GM19452 (cell line): ENCODE measurements around the gene TM9SF1.

Source experiments
- ATAC-seq: cut with Tn5 transposase; IDR thresholded peaks from one replicate; pipeline ENCODE4 v1.9.1; 2021; ENCODE audit not compliant: unreplicated experiment

The TM9SF1 gene

DNA sequence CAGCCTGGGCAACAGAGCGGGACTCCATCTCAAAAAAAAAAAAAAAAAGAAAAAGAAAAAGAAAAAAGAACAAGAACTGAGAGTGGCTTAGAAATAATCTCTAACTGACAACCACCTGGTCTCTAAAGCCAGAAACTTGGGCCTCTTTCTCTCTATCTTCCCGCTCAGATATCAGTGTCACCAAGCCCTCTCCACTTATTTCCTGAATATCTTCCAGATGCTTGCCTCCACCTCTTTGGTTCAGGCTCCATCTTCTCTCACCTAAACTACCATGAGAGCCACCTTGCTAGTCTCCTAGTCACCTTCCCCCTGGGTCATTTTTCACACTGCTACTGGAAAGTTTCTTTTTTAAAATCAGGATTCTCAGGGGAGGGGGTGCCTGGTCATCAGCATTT lies 1.8 kb upstream of the TM9SF1 start:
- no peak for ATAC-seq

DNA sequence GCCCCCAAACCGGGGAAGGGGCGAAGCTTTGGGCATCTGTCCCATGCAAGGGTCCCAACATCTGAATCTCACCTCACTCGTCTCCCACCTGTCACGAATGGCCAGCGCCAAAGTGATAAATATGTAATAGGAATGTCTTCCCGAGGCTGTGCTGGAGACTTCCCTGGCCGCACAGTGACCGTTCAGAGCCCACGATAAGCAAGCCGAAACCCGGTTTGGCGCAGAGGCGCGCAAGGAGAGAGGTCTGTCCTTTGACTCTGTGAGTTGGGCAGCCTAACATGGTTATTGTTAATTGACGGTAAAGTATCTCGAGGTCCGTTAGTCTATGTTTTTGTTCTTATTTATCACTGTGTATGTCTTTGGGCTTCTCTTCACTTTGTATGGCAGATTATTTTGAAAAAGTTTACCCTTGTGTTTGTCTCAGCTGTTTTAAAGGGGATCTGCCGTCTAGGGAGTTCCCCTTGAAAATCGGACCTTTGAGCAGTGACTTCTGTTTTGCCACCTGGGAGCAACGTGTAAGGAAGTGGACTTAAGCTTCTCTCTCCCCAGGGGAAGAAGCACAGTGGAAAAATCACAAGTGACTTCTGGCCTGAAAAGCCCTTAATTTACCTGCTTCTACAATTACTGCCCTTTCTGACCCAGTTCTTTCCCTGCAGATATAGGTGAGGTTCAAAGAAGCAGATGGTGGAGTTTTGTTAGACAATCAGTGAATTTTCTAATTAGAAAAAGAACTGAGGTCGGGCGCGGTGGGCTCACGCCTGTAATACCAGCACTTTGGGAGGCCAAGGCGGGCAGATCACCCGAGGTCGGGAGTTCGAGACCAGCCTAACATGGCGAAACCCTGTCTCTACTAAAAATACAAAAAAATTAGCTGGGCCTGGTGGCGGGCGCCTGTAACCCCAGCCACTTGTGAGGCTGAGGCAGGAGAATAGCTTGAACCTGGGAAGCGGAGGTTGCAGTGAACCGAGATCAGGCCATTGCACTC lies 1.1 kb upstream of the TM9SF1 start:
- peak; percentile 30 for ATAC-seq

DNA sequence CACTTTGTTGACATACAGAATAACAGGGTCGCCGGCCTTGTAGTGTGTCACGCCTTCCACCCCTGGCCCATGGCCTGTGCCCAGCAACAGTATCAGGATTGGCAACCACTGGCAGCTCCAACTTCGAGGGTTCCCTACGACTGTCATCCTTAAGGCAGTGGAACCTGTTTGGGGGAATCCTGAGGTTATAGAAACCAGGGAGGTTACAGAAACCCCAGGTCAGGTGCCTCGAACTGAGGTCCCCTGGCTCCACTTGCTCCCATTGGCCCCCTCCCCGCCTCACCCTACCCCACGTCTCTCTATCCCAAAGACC lies 412 bp downstream of the TM9SF1 start:
- no peak for ATAC-seq

DNA sequence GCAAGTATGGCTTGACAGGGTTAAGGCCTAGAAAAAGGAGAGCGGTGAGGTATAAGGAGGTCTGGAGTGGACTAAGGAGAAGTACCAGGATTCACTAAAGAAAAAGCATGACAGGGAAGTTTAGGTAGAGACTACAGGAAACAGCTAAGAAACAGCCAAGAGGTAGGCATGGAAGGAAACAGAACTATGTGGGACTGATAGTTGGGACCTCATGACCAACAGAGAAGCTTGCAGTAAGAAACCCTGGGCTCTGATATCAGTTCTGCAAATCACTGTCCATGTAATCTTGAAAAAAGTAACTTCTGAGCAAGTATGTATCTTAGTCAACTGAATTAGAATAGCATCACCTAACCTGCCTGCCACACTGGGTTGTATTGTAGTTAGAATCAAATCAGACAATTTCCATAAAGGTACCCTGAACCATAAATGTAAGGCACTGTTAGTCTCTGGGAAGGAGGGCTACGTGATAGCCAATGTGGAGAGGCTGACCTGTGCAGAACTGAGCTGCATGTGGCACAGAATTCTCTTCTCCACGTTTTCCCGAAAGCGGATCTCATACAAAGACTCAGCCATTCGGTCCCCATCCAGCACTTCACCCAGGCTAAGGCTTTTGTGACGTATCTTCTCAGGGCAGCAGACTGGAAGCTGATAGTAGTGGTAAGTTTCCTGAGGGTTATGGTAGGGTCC lies 912 bp downstream of the TM9SF1 start:
- no peak for ATAC-seq

DNA sequence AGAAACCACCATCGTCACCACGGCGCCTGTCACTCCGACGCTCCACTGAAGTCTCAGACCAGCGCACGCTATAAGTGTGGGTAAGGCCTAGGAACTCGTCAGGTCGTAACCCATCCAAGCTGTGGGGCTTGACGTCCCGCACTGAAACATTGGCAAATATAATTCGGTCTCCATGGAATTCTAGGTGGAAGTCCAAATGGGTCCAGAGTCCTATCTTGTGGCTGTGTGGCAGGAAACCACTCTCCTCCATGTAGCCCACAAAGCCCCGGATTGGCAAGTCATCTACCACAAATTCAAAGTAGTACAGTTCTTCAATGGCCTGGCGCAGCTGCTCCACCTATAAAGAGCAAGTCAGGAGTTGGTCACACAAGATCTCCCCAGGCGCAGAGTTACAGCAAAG lies 2.3 kb downstream of the TM9SF1 start:
- ATAC-seq, result no peak

DNA sequence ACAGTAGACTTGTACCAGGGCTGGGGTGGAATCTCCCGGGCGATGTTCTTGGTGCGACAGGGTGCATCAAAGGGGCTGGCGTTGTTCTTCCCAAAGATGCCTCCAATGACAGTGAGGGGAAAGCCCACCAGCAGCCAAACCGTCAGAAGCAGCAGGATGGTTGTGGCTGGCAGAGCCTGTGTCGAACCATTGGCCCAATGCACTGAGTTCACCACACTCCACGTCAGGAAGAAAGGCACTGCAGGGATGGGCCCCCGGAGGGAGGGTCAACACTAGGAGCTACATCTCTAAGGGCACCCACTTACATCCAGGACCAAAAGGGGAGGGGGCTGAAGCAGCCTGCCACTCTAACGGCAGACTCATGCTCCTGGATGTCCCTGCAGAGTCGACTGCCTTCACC lies 4.8 kb downstream of the TM9SF1 start:
- no peak for ATAC-seq

DNA sequence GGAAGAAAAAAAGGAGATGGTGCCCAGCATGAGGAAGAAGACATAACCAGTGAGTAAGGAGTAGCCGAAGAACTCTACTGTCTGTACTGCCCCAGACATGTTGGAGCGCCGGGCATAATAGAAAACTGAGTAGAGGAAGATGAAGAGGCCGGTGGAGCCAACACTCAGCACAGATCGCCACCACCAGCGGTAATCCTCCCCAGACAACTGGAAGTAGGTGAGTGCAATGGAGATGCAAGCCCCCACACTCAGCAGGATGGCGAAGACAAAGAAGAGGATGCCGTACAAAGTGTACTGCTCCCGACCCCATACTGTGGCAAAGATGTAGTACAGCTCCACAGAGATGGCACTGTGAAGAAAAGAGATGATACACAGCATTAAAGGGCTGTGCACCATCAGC lies 5.8 kb downstream of the TM9SF1 start:
- no peak for ATAC-seq

DNA sequence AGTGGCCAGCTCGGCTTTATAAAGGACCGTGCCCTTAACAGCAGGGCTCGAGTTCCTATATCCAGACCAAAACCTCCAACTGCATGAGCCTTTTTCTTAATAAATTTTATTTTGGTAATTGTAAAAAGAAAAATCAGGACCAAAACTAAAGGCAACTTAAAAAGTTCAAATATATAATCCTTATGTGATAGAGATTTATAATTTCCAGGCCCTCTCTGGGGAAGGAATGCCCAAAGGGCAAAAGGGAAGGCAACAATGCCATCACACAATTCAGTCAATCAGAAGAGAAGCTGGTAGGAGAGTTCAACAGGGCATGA lies 6.2 kb downstream of the TM9SF1 start:
- ATAC-seq, result no peak

DNA sequence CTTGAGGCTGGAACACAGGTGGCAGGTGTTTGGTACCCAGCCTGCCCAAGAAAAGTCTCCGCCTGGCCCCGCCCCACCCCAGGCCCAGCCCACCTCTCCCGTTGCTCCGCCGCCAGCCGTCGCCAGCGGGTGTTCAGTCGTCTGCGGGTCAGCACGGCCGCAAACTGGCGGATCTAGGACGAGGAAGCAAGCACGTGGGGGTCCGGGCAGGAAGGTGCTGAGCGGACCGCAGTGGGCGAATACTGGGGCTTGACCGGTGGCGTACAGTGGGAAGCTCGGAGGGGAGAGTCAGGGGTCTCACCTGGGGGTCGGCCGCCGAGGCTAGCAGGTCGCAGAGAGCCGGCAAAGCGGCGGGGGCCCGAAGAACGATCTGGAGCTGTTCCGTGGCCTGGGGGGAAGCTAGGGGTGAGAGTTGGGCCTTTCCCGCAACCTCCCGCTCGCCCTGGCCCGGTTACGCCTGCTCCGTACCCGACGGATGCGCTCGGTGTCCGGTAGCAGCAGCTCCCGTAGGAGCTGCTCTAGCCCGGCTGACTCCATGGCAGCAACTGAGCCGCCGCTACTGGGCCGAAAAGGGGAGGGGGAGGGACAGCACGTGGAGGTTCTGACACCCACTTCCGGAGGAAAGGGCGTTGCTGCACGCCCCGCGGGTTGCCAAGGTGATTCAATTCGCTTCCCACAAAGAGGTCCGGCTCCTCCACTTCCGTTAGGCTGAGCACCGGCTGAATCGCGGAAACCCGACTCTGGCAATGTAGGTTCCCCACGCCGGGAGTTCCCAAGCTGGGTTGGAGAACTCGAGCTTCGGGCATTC lies 6.8 kb downstream of the TM9SF1 start, which contains the start of gene IPO4:
TSS of gene IPO4 (minus strand) at position 566 of the 808 bp plus-strand sequence. CDS start at position 537, 29 bp downstream.
- ATAC-seq, result peak; percentile 84

DNA sequence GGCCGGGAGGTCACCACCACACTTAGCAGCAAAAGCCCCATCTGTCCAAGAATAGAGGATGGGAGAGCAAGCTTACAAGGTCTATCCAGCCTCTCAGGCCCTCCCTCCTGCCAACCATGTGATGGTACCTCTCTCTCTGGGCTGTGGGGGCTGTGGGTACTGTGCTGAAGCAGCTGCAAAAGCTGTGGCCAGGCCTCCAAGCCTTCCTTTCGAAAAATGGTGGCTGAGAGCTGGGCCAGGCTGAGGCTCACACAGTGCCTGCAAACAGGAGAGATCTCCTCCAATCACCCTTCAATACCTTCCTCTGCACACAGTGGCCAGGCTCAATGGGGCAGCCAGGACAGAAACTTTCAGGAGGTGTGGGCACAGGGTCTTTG lies 7.7 kb downstream of the TM9SF1 start:
- no peak for ATAC-seq

DNA sequence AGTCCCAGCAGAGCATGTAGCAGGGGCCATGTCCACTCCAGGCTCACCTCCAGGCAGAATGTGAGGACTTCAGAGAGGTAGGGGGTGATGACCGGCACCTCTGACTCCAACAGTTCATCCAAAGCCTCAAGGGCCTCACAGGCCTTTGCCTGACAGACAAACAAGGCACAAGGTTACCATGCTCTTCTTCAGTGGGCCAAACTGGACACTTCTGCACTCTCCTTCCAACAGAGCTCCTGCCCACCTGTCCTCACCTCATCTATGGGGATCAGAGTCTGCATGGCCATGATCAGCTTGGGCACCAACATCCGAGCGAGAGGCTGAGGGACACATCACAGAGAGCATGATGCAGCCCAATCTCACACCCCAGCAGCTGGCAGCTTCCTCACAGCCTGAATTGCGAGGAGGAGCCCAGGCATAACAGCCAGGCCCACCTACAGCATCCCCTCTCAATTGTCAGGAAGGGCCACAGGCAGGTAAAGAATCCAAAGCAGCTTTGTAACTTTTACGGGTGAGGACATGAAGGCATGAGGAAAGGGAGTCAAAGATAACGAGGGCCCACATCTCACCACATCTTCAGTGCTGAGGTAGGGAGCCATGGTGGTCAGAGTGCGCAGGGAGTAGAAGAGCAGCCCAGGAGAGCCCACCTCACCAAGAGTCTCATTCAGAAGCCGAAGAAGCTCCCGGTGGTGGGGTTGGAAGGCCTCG lies 8.3 kb downstream of the TM9SF1 start:
- no peak for ATAC-seq

DNA sequence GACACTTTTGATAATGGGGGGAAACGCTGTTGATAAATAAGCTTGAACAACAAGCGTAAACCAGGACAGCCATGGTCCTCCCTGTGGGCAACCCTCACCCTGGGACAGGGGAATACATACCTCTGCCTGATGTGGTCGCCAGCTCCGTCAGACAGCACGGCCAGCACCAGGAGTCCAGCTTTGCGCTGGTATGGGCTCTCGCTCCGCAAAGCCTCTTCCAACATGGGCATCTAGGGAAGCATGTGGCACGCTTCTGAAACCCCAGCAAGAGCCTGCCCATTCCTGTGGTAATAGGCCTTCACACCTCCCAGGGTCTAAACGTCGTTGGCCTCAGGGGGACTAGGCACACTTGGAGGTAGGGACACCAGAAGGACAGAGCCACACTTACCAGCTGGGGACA lies 9.5 kb downstream of the TM9SF1 start:
- no peak for ATAC-seq

DNA sequence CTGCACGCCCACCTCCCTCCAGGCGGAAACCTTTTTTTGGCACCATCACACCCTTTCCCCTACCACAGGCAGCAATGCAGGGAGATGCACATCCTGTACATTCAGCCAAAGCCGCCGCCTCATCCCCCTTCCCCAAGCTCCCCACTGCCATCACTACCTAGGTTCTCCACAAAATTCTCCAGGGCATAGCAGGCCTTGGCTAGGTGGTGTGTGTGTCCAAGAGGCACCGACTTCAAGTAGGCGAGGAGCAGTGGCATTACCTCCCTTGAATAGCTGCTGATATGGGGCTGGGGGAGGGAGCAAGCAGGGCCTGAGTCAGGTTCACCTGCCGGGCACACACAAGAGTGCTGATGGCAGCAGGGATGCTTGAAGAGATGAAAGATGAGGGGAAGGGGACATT lies 10.2 kb downstream of the TM9SF1 start:
- ATAC-seq, result no peak

DNA sequence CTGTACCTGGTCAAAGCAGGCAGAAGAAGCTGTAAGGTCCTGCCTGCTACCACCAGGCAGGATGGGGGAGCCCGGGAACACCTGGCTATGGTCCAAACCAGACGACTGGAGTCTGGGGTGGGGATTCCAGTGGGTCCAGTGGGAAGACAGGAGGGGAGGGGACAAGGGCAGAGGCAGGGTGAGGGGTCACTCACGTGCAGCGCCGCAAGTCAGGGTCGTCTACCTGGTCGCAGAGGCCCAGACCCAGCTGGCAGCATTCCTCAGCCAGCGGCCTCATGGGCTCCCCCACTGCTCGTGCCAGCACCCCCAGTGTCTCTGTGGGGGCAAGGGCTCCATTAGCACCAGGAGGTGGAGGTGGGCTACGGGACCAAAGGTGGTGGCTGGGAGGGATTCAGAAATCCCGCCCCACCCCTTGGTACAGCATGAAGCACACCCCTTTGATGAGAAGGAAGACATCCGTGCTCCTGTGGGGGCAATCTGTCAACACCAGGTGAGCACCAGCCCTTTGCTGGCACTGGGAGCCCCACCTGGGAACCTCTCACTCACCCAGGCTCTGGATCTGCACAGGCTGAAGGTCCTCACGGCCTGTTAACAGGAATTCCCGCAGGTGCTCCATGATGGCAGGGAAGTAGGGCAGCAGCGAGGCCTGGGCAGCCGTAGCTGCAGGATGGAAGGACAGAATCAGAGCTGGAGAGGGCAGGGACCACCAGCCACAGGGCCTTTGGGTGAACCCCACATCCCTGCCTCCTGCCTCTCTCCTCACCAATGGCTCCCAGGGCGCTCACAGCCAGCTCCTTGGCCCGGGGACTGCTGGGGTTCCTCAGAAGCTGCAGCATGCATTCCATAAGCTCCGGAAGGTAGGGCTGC lies 10.9 kb downstream of the TM9SF1 start:
- ATAC-seq, result no peak

DNA sequence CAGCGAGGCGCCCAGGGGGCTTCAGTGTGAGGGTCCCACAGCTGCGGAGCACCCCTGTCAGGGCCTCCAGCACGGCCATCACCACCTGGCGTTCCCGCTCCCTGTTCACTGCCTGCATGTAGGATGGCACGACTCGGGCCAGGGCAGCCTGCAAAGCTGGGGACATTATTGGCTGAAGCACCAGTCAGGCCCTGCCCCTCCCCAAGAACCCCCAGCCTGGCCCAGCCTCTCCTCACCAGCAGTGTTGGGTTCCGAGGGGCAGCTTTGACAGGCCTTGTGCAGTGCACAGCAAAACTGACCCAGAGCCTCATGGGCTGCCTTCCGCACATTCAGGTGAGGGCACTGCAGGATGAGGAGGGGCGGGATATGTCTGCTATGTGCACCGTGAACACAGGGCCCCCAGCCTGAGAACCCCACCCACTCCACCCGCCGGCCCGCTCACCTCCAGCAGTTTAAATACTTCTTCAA lies 12.2 kb downstream of the TM9SF1 start:
- no peak for ATAC-seq

DNA sequence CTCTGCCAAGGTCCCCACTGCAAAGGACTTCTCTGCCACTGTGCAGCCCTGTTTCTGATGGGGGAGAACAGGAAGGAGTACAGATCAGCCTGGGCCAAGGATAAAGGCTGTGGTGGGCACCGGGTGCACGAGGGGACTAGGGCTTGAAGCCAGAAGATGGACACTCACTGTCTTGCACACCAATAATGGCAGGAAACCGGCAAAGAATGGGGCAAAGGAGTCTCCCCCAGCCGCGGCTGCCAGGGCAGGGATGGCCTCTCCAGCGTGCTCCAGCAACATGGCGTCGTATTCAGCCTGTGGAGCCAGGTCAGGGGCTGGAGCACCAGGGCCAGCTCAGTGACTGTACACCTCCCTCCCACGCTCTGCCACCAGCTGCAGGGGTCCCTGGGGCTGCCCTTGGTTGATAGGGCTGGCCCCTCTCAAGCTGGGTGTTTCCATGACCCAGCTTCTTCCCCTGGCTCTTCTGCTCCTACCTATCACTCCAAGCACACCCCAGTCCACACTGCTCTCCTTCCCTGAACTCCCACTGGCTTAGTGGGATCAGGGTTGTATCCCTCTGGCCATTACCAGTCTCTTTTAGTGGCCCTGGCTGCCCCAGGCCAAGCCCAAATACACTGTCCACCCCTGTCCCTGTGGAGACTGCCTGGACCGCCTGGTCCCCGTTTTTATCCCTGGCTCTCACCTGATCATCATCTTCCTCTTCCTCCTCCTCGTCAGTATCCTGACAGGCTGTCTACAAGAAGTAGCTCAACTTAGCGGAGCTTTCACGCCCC lies 12.9 kb downstream of the TM9SF1 start:
- ATAC-seq, result no peak

DNA sequence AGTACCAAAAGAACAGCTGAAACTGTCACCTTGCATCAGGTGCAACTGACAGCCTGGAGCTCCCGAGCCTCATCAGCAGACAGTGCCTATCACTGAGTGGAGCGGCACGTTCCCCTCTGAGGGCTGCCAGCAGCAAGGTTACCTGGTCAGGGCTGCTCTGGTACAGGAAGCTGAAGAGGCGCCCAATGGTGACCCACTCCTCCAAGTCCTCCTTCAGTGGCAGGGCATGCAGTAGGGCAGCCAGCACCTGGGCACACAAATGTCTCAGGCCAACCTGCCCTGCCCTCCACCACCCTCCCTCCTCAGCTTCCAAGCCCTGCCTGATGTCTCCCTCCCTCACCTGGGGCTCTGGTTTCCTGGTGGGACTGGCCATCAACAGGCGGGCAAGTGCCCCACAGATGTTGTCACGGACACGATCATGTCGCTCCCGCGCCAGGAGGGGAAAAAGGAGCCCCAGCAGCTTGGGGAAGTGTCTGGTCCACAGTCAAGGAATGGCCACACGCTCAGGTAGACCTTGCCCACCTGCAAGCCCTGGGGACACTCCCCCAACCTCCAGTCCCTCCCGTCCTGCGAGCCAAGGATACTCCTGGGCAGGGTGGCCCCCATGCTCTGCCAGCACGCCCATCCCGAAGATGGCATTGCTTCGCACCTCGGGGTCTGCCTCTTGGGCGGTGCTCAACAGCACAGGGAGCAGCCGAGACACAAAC lies 13.7 kb downstream of the TM9SF1 start:
- no peak for ATAC-seq

DNA sequence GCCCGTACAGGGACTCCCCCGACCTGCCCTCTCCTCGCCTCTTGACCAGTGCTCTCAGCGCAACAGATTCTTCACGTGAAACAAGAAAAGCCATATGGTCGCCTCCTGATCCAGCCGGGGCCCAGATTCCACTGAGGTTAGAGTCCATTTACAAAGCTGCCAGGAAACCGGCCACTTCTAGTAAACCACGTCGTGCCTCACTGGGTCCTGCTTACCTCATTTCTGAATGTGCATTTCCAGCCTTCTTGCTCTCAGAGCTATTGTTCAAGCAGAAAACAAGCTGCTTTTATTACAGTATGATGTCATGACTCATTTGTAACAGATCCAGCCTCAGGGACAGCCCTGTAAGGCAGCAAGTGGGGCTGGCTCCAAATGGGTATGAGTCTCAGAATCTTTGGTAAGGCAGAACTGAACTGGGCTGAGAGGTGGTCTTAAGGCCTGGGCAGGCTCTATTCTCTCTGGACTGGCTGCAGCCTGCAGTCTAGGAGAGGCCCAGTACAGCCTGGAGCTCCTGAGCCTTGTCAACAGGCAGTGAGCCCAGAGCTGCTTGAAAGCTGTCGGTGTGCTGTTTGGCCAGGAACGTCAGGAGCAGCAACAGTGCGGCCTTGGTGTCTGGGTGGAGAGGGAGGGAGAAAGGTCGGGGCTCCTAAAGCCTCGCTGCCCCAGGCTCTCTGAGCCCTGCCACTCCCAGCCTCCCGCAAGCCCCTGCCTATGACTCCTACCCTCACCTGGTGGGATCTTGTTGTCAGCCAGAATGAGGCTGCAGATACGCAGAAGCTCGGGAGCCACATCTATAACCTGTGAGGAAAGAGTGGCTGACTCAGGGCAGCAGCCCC lies 15.1 kb downstream of the TM9SF1 start:
- no peak for ATAC-seq
